Fibroblast of lung (primary cell): ENCODE results near the gene RNF7. TPM values are rescaled to one million over a fixed set of nuclear protein-coding genes. Genes with fewer than 3 reads are reported as not detected.

Experiments
- DNase-seq, 2 donors: peaks; one replicate each; pipeline versions ENCODE4 v3.0.0 to v3.0.0-alpha.2; 2010; ENCODE audit warnings: low read depth in 2 of 2
- H2AFZ ChIP-seq: 2 replicates; pipeline ENCODE4 v1.5.1; 2012; ENCODE audit warnings: low read length, control low read depth, inconsistent platforms
- H3K27ac ChIP-seq: 2 replicates; pipeline ENCODE4 v1.5.1; 2011; ENCODE audit warnings: low read length, control low read depth; ENCODE audit not compliant: insufficient read depth
- H3K27me3 ChIP-seq: 2 replicates; pipeline ENCODE4 v1.5.1; 2011; ENCODE audit warnings: mild to moderate bottlenecking, low read length; ENCODE audit not compliant: control insufficient read depth, insufficient read depth
- H3K36me3 ChIP-seq: 2 replicates; pipeline ENCODE4 v1.5.1; 2011; ENCODE audit warnings: low read length; ENCODE audit not compliant: control insufficient read depth, insufficient read depth
- H3K4me1 ChIP-seq: 2 replicates; pipeline ENCODE4 v1.5.1; 2011; ENCODE audit warnings: low read length; ENCODE audit not compliant: control insufficient read depth, insufficient read depth; ENCODE audit errors: extremely low read depth
- H3K4me2 ChIP-seq: 2 replicates; pipeline ENCODE4 v1.5.1; 2011; ENCODE audit warnings: low read length, control low read depth; ENCODE audit not compliant: insufficient read depth; ENCODE audit errors: extremely low read depth
- H3K4me3 ChIP-seq, 4 experiments: fragments of 200-600 bp in 1 of 4; sonication (generic) in 1 of 4; replicated peaks in 1 of 4; 2 replicates each; pipeline ENCODE4 v1.5.1; 2011 to 2016; ENCODE audit warnings: low read length in 4 of 4, low read depth in 3 of 4, mild to moderate bottlenecking in 3 of 4, control low read depth in 2 of 4, inconsistent platforms in 1 of 4, mixed read lengths in 1 of 4; ENCODE audit not compliant: insufficient read depth in 1 of 4; ENCODE audit errors: control extremely low read depth in 1 of 4
- H3K79me2 ChIP-seq: 2 replicates; pipeline ENCODE4 v1.5.1; 2012; ENCODE audit warnings: mild to moderate bottlenecking, low read length, inconsistent platforms; ENCODE audit not compliant: control insufficient read depth, insufficient read depth
- H3K9ac ChIP-seq: 2 replicates; pipeline ENCODE4 v1.5.1; 2011; ENCODE audit warnings: mild to moderate bottlenecking, low read length, control low read depth; ENCODE audit not compliant: insufficient read depth
- H3K9me3 ChIP-seq: 2 replicates; pipeline ENCODE4 v1.5.1; 2012; ENCODE audit warnings: low read depth, low read length; ENCODE audit not compliant: control insufficient read depth, insufficient read depth
- H4K20me1 ChIP-seq: 2 replicates; pipeline ENCODE4 v1.5.1; 2011; ENCODE audit warnings: low read length; ENCODE audit not compliant: control insufficient read depth, insufficient read depth; ENCODE audit errors: extremely low read depth
- CTCF ChIP-seq, 2 donors: IDR thresholded peaks in 1 of 2; conservative IDR thresholded peaks in 1 of 2; 1 replicate in 1 of 2; 2 replicates in 1 of 2; pipeline ENCODE4 v1.5.1; 2011 to 2012; ENCODE audit warnings: low read length in 2 of 2, control low read depth in 1 of 2, inconsistent platforms in 1 of 2, low read depth in 1 of 2, mild to moderate bottlenecking in 1 of 2
- EZH2 ChIP-seq: IDR thresholded peaks from 2 replicates; pipeline ENCODE4 v1.5.1; 2012; ENCODE audit warnings: low read length, control low read depth, mild to moderate bottlenecking; ENCODE audit errors: missing control alignments
- polyA plus RNA-seq, 2 donors: library from polyadenylated mRNA; depleted of rRNA in 1 of 2; stranded (reverse) in 1 of 2; unstranded in 1 of 2; fragments of >200 nt; gene quantifications; 2 replicates each; pipeline ENCODE4 v1.2.1, GENCODE V29; 2011 to 2012; ENCODE audit warnings: missing spikeins in 1 of 2
- total RNA-seq: library from RNA; depleted of rRNA; stranded (reverse); fragments of >200 nt; gene quantifications from 2 replicates; pipeline ENCODE4 v1.2.1, GENCODE V29; 2014

The RNF7 gene
- total and polyA plus RNA-seq, 2 donors (not counting 1 experiment from before 2014, with no cell fraction given): 38.6 to 123 TPM

GRCh38 chr3:141793476-141794260 lies 55.6 kb downstream of the RNF7 start:
- no peak for DNase-seq
- H3K4me1 ChIP-seq: peaks cover 4% of the 10 kb centered on the region
- H3K27me3 ChIP-seq: no peaks in the 10 kb centered on the region
- H3K9ac ChIP-seq: no peak overlapping the region
- H3K36me3 ChIP-seq: no peaks in the 10 kb centered on the region
- no peaks in the 10 kb centered on the region for H4K20me1 ChIP-seq
- H3K4me2 ChIP-seq: no peak overlapping the region
- no peaks in the 10 kb centered on the region for H3K9me3 ChIP-seq
- TF ChIP-seq CTCF (conservative IDR thresholded peaks at IDR 0.05 in 1 of 2, IDR thresholded peaks at IDR 0.05 in 1 of 2; ENCODE audit: low read depth in 1 of 2, low read length in 2 of 2): no peak
- no peak for TF ChIP-seq EZH2
- no peak overlapping the region for H2AFZ ChIP-seq
- no peak overlapping the region for H3K27ac ChIP-seq
- H3K4me3 ChIP-seq: no peak overlapping the region
- H3K79me2 ChIP-seq: no peaks in the 10 kb centered on the region

- Histone ChIP-seq H4K20me1 (no peaks in the 10 kb centered on the region), H3K4me3 (no peak overlapping the region), H3K4me2 (no peak overlapping the region), H3K36me3 (no peaks in the 10 kb centered on the region), H3K27ac (no peak overlapping the region), H3K9ac (no peak overlapping the region), H3K79me2 (no peaks in the 10 kb centered on the region), H2AFZ (no peak overlapping the region), H3K27me3 (no peaks in the 10 kb centered on the region), H3K4me1 (peaks cover 4% of the 10 kb centered on the region), H3K9me3 (no peaks in the 10 kb centered on the region)
- no peak for DNase-seq
- TF ChIP-seq CTCF (conservative IDR thresholded peaks at IDR 0.05 in 1 of 2, IDR thresholded peaks at IDR 0.05 in 1 of 2; ENCODE audit: low read depth in 1 of 2, low read length in 2 of 2) (no peak), EZH2 (no peak)
Measured at GRCh38 chr3:141795276-141795675, 57.2 kb downstream of the RNF7 start.

GRCh38 chr3:141795741-141796080 lies 57.6 kb downstream of the RNF7 start:
- no peak for DNase-seq
- no peak overlapping the region for H3K27ac ChIP-seq
- H3K9ac ChIP-seq: no peak overlapping the region
- H3K79me2 ChIP-seq: no peaks in the 10 kb centered on the region
- H3K36me3 ChIP-seq: no peaks in the 10 kb centered on the region
- H4K20me1 ChIP-seq: no peaks in the 10 kb centered on the region
- no peak overlapping the region for H2AFZ ChIP-seq
- H3K4me2 ChIP-seq: no peak overlapping the region
- no peaks in the 10 kb centered on the region for H3K27me3 ChIP-seq
- no peak for TF ChIP-seq CTCF (conservative IDR thresholded peaks at IDR 0.05 in 1 of 2, IDR thresholded peaks at IDR 0.05 in 1 of 2; ENCODE audit: low read depth in 1 of 2, low read length in 2 of 2)
- no peak for TF ChIP-seq EZH2
- no peaks in the 10 kb centered on the region for H3K9me3 ChIP-seq
- no peak overlapping the region for H3K4me3 ChIP-seq
- peaks cover 4% of the 10 kb centered on the region for H3K4me1 ChIP-seq
